Measurements from ENCODE around the gene GALNT14.

GRCh38 chr2:31101701-31102100 is 36.5 kb downstream of the GALNT14 start:
- TF ChIP-seq POLR2AphosphoS5 (IDR thresholded peaks at IDR 0.05; ENCODE audit: low read depth, low read length): no peak
- no peak for TF ChIP-seq TAF1 (IDR thresholded peaks at IDR 0.05; ENCODE audit: low read depth, low read length)
- no peak for TF ChIP-seq POLR2A (IDR thresholded peaks at IDR 0.05; ENCODE audit: low read depth, low read length)
- TF ChIP-seq SPI1 (IDR thresholded peaks at IDR 0.05; ENCODE audit: low read depth, low read length): no peak

Data from GM12891 (cell line).